IPS-NIHi7 (cell line): ENCODE measurements around the gene NT5C1A.

Source experiments
- DNase-seq: peaks from one replicate; pipeline ENCODE4 v3.0.0; 2012; ENCODE audit warnings: mixed read lengths; ENCODE audit errors: extremely low spot score

The NT5C1A gene

DNA sequence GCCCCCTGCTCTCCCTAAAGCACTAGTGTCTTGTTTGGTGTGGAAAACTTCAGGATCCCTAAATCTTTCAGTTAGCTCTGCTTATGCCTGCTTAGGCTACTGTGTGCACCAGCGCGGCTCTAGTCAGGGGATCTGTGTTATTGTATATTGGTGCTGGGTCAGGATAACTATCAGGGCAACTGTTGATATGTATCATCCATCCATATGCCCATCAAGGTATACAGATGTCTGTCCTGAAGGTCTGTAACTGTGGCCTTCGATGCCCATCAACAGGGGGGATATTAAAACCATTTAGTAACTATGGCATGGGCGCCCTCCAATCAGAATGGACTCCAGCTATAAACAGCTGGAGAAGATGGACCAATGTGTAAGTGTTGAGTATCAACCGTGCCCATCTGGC is 12.4 kb downstream of the NT5C1A start:
- no peak for DNase-seq

DNA sequence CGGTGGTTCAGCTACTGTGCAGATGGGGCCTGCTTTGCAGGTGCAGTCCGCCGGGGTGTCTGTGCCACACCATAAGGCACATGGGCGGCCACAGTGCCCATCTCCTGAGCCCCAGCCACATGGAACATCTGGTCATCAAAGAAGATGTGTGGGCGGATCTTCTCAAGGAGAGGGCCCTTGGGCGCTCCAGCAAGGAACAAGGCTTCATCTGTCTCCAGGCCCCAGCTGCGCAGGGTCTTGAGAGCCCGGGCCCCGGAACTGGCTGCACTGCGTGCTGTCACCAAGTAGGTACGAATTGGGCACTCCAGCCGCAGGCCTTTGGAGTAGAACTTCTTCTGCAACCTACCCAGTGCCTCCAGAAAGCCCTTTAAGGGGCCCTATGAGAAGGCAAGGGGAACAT is 12.8 kb downstream of the NT5C1A start:
- no peak for DNase-seq

DNA sequence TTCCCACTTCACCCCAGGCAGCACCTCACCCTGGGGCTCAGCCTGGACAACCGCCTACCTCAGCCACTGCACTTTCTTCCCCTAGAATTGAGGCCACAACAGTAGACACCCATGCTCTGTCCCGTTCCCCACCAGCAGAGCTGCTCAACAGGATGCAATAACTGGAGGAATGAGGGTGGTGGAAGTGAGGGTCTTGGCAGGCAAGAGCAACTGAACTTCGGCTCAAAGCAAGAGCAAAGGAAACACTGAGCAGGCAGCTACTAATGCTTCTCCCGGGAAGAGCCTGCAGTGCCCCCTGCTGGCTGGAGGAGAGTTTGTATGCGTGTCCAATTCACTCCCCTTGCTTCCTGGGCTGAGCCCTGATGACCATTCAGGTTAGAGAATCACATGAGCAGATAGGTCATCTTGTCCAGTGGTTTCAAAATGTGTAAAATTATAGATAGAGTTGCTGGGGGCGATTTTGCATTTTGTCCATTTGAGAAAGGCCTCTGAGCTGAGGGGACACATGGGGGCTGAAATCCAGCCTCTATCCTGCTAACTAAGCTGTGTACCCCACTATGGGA is 13.9 kb downstream of the NT5C1A start:
- DNase-seq: peak; percentile 82

DNA sequence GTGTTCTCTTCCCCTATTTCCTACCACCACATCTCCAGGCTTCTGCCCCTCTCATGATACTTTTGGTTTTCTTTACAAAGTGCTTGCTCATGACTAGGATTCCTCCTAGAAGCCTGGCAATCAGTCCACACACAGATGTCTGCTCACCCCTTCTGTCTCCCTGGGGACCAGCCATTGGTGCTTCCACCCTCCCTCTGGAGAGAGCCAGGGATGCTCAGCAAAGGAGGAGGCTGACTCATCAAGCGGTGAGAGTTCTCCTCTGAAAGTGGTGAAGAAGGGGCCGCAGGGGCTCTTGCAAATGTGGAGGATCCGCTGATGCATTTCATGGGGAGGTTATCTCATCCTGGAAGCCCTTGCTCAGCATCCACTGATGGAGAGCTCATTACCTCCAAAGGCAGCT is 14.5 kb downstream of the NT5C1A start:
- no peak for DNase-seq

DNA sequence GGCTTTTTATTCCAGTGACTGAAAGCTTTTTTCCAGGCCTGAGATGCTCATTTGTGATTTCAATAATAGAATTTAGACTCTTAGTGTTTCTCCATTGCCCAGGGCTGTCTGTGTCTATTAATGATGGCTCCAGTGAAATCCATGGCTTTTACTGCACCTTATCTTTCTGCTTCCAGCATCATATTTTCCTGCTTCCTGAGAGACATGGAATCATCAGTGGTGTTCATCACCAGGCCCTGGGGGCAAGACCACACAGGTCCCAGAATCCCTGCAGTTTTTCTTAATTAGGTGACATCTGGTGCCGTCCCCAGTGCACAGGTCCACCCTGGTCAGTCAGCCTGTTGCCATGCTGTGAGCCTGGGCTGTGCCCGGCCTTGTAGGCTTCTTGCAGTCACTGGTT is 15.5 kb downstream of the NT5C1A start:
- DNase-seq: no peak

DNA sequence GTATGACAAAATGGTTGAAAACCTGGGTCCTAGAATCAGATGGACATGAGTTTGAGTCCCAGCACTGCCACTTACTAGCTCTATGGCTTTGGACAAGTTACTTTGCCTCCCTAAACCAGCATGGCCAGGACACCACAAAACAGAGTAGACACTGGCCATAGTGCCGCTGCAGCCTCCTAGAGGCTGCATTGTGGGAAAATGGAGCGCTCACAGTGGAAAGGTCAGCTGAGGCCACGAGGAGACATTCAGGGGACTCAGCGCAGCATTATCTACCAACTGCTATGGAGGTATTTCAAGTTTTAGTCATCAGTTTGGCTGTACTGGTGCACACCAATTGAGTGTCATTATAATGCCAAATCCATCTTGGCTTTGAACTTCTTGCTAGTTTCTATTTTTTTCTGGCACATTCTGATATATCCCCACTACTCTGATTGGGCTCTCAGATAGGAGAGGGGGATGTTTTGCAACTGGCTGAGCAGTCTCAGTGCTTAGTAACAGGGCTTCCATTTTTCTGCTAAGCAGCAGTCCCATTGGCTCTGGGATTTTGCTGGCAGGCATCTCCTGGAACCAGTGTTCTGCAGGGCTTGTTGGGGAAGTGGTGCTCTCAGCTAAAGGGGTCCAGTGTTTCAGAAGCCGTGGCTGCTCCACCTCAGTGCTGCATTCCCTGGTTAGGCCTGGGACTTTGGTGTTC is 16.2 kb downstream of the NT5C1A start:
- no peak for DNase-seq

DNA sequence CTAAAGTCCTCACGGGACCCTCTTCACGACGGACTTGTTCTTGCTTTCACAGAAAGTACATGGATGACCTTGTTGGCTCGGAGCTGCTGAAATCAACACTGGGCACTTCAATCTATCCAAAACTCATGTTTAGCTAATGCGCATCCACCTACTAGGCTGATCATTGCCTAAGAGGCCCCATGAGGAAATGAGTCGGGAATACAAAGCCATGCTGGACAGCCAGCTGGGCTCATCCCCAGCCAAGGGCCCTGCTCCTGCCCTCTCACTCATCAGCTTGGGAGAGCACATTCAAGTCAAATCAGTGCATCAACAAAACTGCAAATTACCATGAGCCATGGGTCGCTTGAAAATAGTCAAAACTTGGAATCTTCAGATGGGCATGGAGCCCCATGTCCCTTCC is 17.6 kb downstream of the NT5C1A start:
- DNase-seq: no peak

DNA sequence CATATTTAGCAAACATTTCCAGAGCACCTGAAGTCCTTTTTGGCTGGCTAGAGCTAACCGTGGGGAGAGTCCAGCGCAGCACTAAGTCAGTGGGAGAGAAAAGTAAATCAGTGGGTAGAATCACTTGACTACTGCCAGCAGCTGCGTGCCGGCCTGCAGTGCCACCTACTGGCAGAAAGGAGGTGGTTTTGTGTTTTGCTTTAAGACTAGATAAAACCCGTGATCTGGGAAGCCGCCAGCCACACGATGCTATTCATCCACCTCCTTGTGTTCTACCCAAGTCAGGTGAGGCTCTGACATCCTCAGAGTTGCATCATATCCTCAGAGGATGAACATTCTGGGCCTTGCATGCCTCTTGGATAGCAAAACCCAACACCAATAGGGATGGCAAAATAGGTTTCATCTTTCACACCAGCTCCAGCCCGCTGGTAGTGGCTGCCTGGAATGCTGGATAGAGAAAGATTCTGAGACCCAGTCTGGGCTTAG is 18.3 kb downstream of the NT5C1A start:
- peak; percentile 78 for DNase-seq

DNA sequence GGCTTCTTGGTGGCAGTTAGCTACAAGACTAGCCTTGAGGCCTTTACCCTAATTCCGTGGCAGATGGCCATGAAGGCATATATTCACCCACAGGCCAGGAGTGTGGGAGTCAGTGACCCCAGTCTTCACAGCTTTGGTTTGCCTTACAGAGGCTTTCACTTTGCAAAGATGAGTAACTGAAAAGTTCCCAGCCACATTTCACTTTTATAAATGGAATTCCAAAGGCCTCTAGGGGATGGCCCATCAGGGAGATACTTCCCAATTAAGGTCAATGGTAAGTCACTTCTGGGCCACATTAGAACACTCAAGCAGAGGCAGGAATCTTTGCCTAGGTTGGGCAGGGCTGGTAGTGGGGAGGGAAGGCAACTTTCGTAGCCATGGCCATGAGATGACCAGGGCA is 19.4 kb downstream of the NT5C1A start:
- DNase-seq: no peak

DNA sequence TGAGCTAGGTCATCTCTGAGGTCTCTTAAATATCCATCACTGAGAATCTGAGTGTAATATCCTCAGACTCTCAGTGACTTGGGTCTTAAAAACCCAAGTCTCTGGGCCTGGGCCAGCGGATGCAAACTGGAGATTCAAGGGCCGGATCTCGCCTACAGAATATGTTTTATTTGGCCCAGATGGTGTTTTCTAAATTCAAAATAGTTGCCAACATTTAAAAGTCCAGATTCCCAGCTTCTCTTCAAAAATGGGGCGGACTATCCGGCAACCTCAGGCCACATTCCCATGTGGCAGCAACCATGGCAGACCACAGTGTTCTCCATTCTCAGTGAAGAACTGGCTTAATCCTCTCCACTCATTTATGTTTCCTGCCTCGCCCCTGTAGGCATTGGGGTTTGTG is 19.8 kb downstream of the NT5C1A start:
- DNase-seq: no peak

DNA sequence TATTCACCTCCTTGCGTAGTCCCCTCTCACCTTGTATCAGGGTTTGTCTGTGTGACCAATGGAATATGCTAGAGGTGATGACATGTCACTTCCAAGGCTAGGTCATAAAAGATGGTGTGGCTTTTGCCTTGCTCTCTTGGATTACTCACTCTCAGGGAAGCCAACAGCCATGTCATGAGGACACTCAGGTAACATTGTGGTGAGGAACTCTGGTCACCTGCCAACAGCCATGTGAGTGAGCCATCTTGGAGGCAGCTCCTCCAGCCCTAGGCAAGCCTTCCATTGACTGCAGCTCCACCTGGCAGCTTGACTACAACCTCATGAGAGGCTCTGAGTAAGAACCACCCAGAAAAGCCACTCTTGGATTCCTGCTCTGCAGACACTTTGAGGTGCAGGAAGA is 21.5 kb downstream of the NT5C1A start:
- DNase-seq: no peak

DNA sequence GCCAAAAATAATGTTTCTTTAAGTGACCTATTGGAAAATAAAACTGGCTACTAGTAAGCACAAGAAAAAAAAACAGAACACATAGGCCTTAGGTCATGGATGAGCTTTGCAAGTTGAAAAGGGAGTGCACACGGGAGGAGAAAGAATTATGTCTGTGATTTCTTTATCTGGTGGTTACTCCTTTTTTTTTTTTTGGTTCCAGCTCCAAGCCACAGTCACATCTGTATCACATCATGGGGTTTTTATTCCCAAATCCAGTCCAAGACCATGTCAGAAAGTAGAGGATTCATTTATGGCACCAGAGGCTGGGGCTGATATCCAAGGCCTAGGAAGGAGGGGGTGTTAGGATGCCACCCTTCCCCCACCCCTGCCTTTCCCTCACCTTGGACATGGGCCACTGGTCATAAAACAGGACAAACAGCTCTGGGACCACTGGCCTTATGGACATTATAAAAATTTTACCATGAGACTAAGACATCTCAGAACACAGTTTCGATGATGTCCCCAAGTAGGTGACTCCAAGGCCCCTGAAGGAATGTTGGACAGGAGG is 22.2 kb downstream of the NT5C1A start:
- DNase-seq: no peak

DNA sequence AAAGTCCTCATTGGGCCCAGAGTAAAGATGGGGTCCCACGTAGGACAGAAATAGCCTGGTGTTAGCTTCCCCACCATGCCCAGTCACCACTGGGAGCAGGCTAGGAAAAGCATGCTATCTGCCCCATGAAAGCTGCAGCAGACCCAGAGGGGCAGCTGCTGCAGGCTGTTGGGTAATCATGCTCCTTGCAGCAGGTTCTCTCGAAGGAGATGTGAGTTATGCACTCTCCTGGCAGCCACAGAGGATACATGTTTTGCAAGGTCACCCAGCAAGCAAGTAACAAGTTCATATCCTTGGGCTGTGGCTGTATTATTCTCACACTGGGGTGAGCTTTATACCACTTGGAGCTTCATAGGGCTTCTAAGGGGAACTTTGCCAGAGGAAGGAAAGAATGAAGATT is 23.4 kb downstream of the NT5C1A start:
- DNase-seq: no peak

DNA sequence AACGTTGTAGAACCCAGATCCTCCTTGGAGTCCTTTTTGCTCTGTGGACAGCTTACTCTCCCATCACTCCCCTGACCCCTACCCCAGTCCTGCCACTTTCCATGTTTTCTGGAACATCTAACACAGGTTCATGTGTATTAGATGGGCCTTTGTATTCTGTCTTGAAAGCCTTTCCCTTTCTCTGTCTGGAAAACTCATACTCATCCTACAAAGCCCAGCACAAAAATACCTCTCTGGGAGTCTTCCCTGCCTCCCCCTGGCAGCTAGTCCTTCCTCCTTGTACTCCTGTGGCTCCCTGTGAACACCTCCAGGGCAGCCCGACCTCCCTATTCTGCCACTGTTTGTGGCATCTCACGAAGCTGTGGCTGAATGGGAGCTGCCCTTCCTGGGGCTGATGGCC is 24.7 kb downstream of the NT5C1A start:
- no peak for DNase-seq

DNA sequence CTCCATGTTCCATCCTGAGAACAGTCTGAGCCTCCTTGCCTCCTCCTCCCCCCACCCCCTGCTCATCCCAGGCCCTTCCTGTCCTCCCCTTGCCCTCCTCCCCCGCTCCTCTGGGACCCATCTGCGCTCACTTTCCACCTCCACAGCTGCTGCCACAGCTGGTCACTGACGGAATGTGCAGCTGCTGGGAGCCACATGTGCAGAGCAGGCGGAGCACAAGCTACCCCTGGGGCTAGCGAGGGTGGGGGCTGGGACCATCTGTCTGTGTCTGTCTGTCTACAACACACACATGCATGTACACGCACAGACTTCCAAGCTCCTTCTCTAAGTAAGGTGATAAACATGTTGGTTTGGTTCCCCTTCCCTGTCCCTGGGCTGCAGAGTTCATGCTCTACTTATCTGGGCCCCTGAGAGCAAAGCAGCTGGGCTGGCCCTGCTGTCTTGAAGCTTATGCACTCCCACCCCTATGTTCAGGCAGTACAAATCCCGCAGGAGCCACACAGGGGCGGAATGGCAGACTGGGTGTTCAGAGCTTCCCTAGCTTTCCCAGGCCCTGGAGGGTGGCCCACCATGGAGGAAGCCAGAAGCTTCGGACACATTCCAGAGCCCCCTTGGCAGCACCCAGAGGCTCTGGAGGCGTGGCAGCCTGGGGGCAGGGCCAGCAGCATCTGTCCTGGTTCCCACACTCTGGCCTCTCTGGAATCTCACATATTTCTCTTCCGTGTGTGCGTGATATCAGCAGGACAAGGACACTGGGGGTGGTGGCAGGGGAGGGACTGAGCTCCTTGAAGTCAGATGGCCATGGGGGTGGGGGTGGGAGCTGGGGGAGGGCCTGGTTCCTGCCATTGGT is 25.4 kb downstream of the NT5C1A start:
- DNase-seq: peak; percentile 50

DNA sequence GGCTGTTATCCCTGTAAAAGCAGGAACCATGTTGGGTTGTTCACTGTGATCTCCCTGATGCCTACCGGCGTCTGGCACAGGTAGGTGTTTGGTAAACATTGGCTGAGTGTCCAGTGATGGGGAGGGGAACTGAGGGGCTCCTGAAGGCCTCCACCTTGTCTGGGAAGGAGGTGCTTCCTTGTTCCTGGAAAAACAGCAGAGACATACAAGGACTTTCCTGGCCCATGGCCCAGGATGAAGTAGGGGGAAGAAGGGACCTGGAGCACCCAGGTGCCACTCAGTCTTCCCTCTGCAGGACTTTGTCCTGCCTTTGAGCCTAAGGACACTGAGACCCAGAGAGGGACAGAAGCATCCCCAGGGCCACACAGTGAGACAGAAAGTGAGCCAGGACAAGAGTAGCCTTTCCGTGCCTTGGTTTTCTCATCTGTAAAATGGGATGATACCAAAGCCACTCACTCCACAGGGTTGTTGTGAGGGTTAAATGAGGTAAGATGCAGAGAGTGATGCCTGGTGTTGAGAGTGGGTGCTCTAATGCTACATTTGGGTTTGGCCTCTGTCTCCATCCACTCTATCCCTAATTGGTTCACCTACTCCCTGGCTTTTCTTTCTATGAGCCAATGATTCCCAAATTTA is 26.4 kb downstream of the NT5C1A start:
- no peak for DNase-seq

DNA sequence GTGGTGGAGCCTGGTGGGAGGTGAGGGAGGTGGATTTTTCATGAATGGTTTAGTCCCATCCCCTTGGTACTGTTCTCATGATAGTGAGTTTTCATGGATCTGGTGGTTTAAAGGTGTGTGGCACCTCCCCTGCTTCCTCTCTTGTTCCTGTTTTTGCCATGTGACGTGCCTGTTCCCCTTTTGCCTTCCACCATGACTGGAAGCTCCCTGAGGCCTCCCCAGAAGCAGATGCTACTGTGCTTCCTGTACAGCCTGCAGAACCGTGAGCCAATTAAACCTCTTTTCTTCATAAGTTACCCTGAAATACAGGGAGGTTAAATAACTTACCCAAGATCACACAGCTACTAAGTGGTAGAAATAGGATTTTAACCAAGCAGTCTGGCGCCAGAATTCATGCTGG is 28.2 kb downstream of the NT5C1A start:
- no peak for DNase-seq

DNA sequence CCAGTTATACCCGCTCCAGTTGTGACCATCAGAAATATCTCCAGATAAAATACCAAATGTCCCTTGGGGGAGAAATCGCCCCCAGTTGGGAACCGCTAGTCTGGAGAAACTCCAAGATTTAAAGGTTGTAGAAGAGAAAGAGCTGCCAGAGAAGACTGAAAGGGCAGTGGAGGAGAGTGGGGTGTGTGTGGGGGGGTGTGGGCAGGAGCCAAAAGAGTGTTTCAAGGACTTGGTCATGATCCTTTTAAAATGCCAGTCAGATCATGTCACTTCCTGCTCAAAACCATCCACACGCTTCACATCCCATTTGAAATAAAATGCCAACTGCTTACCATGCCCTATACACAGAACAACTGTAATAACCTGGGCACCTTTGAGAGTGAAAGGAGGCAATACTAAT is 29.1 kb downstream of the NT5C1A start:
- DNase-seq: no peak

DNA sequence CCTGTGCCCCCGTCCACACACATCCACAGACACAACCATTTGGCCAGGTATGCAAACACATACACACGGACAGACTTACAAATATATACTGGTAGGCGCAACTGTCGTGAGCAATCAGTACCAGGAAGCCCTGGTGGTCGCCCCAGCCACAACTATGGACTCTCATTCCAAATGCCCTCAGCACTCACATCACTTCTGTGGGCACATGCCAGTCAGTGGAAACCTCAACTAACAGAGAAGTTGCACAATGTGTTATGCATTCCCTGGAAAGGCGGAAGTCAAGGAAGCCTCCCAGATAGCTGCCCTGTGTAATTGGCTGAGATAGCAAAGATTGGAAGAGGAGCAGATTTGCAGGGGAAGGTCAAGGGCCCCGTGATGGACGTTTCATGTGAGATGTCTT is 31.0 kb downstream of the NT5C1A start:
- DNase-seq: no peak

DNA sequence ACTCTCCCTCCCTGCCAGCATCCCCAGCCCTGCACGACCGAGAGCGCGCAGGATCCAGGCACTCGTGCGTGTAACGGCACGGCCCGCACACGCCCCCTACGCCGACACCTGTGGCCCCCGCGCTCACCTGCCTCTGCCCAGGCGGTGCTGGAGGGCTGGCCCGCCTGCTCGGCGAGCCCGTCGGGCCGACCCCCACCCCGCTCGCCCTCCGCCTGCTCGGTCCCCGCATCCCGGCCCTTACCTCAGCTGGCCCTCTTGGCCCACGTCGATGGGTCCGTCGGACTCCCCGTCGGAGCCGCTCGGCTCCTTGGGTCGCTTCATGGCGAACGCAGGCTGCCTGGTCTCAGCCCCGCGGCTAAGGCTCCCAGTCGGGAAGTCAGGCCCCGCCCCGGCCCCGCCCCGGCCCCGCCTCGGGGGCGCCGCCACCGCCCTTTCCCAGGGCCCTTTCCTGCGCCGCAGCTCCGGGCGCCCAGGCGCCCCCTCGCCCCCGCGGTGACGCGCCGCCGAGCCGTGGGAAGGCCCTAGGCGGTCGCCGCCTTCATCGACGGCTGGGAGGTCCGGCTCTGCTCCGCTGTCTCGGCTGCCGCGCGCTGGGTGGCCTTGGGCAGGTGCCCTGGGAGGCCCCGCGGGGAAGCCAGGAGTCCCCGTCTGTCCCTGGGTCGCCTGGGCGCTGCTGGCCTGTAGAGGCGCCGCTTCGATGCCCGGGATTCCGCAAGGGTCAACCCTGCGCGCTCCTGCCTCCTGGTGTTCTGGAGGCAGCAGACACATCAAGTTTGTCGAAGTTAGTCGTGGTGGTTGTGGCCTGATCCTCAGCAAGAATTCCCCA is 32.4 kb downstream of the NT5C1A start, which contains the start of gene HEYL:
HEYL (minus strand) TSS at position 339 of the 826 bp plus-strand sequence; CDS start at position 321, 18 bp downstream.
- DNase-seq: peak; percentile 88

DNA sequence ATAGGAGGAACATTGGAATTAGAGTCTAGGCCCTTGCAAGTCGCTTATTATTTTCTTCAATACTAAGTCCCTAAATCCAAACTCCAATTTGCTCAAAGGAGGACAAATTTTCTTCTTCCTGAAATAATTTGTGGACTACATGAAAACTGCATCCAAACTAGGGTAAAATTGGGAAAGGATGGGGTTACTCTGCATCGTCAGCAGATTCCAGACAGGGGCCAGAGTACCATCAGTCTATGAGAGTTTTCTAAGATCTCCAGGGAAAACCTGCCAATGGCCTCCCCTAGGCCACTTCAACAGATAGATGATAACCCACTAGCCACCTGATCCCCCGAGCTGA is 33.0 kb downstream of the NT5C1A start:
- no peak for DNase-seq
